PC-3 (cell line): ENCODE results near the gene MPZL1. TPM values are rescaled to one million over a fixed set of nuclear protein-coding genes. Genes with fewer than 3 reads are reported as not detected.

Experiments
- ATAC-seq: fragments of 200-7000 bp; cut with Tn5 transposase; 2 replicates; pipeline ENCODE4 v1.9.1; 2020; ENCODE audit warnings: mild to moderate bottlenecking, moderate library complexity
- BruUV-seq: library from RNA; stranded (reverse); fragments of 400-500 nt; replicated peaks from 2 replicates; lab custom pipeline; 2021; lab: Mats Ljungman, UMichigan
- CTCF ChIA-PET: fragments of 300-600 bp; sonication (Branson Sonifier 250); formaldehyde crosslinking; loops from one replicate; lab custom pipeline; 2022; ENCODE audit warnings: antibody characterized with exemption; lab: Charles Lee
- POLR2A ChIA-PET: fragments of 300-600 bp; sonication (Branson Sonifier 250); formaldehyde crosslinking; loops from one replicate; lab custom pipeline; 2022; ENCODE audit warnings: antibody characterized with exemption; ENCODE audit not compliant: unreplicated experiment; lab: Charles Lee
- DNase-seq: peaks from one replicate; pipeline ENCODE4 v3.0.0-alpha.2; 2015
- H2AFZ ChIP-seq: fragments of 300-600 bp; sonication (generic); 2 replicates; pipeline ENCODE4 v1.6.0; 2016; ENCODE audit warnings: antibody characterized with exemption, low read length
- H3F3A ChIP-seq: fragments of 300-600 bp; sonication (generic); one replicate; pipeline ENCODE4 v1.6.0; 2017; ENCODE audit warnings: antibody characterized with exemption, low read length, control low read depth, mild to moderate bottlenecking; ENCODE audit not compliant: unreplicated experiment
- H3K27ac ChIP-seq: fragments of 300-600 bp; sonication (generic); 2 replicates; pipeline ENCODE4 v1.5.1; 2016; ENCODE audit warnings: mild to moderate bottlenecking, low read length
- H3K27me3 ChIP-seq: fragments of 300-600 bp; sonication (generic); 2 replicates; pipeline ENCODE4 v1.6.1; 2016; ENCODE audit warnings: low read length, mixed read lengths
- H3K36me3 ChIP-seq: fragments of 300-600 bp; sonication (generic); 2 replicates; pipeline ENCODE4 v1.6.1; 2016; ENCODE audit warnings: low read depth, mixed run types, low read length, mixed read lengths
- H3K4me1 ChIP-seq: fragments of 300-600 bp; sonication (generic); 2 replicates; pipeline ENCODE4 v1.5.1; 2016; ENCODE audit warnings: low read length; ENCODE audit not compliant: insufficient read depth
- H3K4me2 ChIP-seq: fragments of 300-600 bp; sonication (generic); 2 replicates; pipeline ENCODE4 v1.6.0; 2016; ENCODE audit warnings: low read length
- H3K4me3 ChIP-seq: fragments of 300-600 bp; sonication (generic); 2 replicates; pipeline ENCODE4 v1.5.1; 2016; ENCODE audit warnings: mild to moderate bottlenecking, low read length, mixed read lengths
- H3K79me2 ChIP-seq: fragments of 300-600 bp; sonication (generic); 2 replicates; pipeline ENCODE4 v1.6.1; 2017; ENCODE audit warnings: low read length, mixed read lengths
- H3K9ac ChIP-seq: fragments of 300-600 bp; sonication (generic); 2 replicates; pipeline ENCODE4 v1.6.0; 2016; ENCODE audit warnings: mild to moderate bottlenecking, low read length
- H3K9me2 ChIP-seq: fragments of 300-600 bp; sonication (generic); replicated peaks from 2 replicates; pipeline ENCODE4 v1.6.1; 2016; ENCODE audit warnings: mixed run types, low read length, mixed read lengths
- H3K9me3 ChIP-seq: fragments of 300-600 bp; sonication (generic); 2 replicates; pipeline ENCODE4 v1.6.1; 2016; ENCODE audit warnings: low read length, mixed read lengths
- H4K20me1 ChIP-seq: fragments of 300-600 bp; sonication (generic); 2 replicates; pipeline ENCODE4 v1.6.1; 2016; ENCODE audit warnings: low read length, mixed read lengths
- EZH2 ChIP-seq: fragments of 300-600 bp; sonication (generic); IDR thresholded peaks from one replicate; pipeline ENCODE4 v1.6.1; 2017; ENCODE audit warnings: antibody characterized with exemption, mild to moderate bottlenecking, low read length; ENCODE audit not compliant: unreplicated experiment
- EZH2phosphoT487 ChIP-seq: fragments of 300-600 bp; sonication (generic); IDR thresholded peaks from 2 replicates; pipeline ENCODE4 v1.6.1; 2018; ENCODE audit warnings: mild to moderate bottlenecking, antibody characterized with exemption, low read length, borderline replicate concordance
- intact Hi-C: fragments of 100-400 bp; cut with micrococcal nuclease; formaldehyde crosslinking; loops from 2 replicates; pipeline ENCODE4 v1.9.0; 2023
- total RNA-seq: library from RNA; depleted of rRNA; stranded (reverse); fragments of >200 nt; gene quantifications from 2 replicates; pipeline ENCODE4 v1.2.3, GENCODE V29; 2014
- TF ChIP-seq, protein P1 (sequence below): fragments of 300-600 bp; sonication (generic); conservative IDR thresholded peaks from 2 replicates; pipeline ENCODE4 v1.5.1; 2017; ENCODE audit warnings: antibody characterized with exemption, low read depth, mild to moderate bottlenecking, low read length

Gene MPZL1
- total RNA-seq, 1 experiment from 2014 or later: 86.5 TPM

DNA sequence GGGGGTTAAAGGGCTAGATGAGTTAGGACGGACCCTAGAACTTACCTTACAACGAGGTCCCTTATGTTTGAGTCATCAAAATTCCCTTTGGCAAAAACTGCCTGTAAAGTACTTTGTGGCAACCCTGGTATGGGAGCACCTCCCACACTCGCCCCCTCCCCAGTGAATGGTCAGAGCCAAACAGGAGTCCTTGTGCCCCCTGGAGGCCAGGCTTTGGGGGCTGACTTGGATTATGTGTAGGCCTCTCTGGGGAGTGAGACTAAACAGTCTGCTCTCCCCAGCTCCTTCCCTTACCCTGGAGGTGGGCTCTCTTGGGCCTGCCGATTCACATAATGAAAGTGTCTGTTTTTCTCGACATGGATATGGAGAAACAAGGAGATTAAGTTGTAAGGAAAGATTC is 110.9 kb downstream of the MPZL1 start:
- no peak for ATAC-seq
- no peaks in the 10 kb centered on the region for H3K9me2 ChIP-seq

DNA sequence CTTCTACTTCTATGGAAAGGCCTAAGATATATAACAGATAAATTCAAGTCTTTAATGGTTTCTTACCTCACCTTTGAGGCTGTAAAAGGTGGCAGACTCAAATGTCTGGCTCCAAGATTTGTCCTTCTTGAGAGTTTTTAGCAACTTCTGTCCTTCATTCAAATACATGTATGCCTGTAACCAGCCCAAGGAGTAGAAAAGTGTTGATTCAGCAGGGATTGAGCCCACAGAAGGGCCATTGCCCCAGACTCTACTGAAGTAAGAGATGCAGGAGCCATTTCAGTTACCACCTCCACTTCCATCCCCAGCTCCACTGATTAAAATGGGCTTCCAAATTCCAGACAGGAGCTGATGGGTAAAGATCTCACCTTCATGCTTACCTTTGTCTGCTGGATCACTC is 112.1 kb downstream of the MPZL1 start:
- Histone ChIP-seq H3K9me3 (no peaks in the 10 kb centered on the region), H3K36me3 (no peaks in the 10 kb centered on the region), H3K79me2 (no peaks in the 10 kb centered on the region), H3K4me1 (no peaks in the 10 kb centered on the region), H3K27ac (no peak overlapping the region), H3F3A (no peaks in the 10 kb centered on the region), H4K20me1 (no peaks in the 10 kb centered on the region), H3K9ac (no peak overlapping the region), H3K9me2 (no peaks in the 10 kb centered on the region), H3K27me3 (no peaks in the 10 kb centered on the region), H3K4me3 (no peak overlapping the region), H2AFZ (no peak overlapping the region), H3K4me2 (no peak overlapping the region)
- TF ChIP-seq, protein P1, sequence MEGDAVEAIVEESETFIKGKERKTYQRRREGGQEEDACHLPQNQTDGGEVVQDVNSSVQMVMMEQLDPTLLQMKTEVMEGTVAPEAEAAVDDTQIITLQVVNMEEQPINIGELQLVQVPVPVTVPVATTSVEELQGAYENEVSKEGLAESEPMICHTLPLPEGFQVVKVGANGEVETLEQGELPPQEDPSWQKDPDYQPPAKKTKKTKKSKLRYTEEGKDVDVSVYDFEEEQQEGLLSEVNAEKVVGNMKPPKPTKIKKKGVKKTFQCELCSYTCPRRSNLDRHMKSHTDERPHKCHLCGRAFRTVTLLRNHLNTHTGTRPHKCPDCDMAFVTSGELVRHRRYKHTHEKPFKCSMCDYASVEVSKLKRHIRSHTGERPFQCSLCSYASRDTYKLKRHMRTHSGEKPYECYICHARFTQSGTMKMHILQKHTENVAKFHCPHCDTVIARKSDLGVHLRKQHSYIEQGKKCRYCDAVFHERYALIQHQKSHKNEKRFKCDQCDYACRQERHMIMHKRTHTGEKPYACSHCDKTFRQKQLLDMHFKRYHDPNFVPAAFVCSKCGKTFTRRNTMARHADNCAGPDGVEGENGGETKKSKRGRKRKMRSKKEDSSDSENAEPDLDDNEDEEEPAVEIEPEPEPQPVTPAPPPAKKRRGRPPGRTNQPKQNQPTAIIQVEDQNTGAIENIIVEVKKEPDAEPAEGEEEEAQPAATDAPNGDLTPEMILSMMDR: no peak
- TF ChIP-seq EZH2: no peak
- CTCF ChIA-PET: no interaction called here
- no TSS peak for BruUV-seq
- intact Hi-C loops: no loop called here
- DNase-seq: no peak
- ATAC-seq: no peak
- POLR2A ChIA-PET: no interaction called here

More for the DNA sequence above, 110.9 kb downstream of the MPZL1 start:
- TF ChIP-seq, protein P1: no peak
- no peak for TF ChIP-seq EZH2
- no peak for TF ChIP-seq EZH2phosphoT487
- Histone ChIP-seq H3K27ac (no peak overlapping the region), H3K9ac (no peak overlapping the region), H3K9me3 (no peaks in the 10 kb centered on the region), H3K4me2 (no peak overlapping the region), H2AFZ (no peak overlapping the region), H4K20me1 (no peaks in the 10 kb centered on the region), H3F3A (no peaks in the 10 kb centered on the region), H3K79me2 (no peaks in the 10 kb centered on the region), H3K4me3 (no peak overlapping the region), H3K4me1 (no peaks in the 10 kb centered on the region), H3K27me3 (no peaks in the 10 kb centered on the region), H3K36me3 (no peaks in the 10 kb centered on the region)
- no TSS peak for BruUV-seq
- ChIA-PET POLR2A (no interaction called here), CTCF (no interaction called here)
- intact Hi-C loops: no loop called here
- no peak for DNase-seq

DNA sequence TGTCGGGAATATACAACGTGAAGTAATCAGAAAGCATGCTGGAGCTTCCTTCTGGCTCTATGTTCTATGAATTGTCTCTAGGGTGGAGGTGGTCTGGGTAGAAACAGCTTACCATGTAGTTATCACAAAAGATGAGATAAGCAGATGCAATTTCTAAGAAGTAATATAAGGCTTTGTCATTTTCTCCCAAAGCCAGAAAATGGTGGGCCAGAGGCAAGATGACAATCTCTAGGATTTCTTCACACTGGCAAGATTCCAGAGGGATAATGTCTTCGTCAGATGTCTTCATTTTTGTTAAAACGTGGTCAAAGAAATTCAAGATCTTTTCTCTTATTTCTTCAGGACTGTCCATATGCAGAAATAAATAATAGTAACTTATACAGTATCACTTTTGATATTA is 114.4 kb downstream of the MPZL1 start:
- Histone ChIP-seq H3K4me2 (no peak overlapping the region), H2AFZ (no peak overlapping the region), H3K4me1 (no peaks in the 10 kb centered on the region), H4K20me1 (no peaks in the 10 kb centered on the region), H3K9me3 (no peaks in the 10 kb centered on the region), H3K27me3 (no peaks in the 10 kb centered on the region), H3K27ac (no peak overlapping the region), H3K79me2 (no peaks in the 10 kb centered on the region), H3K4me3 (no peak overlapping the region), H3K9me2 (no peaks in the 10 kb centered on the region), H3F3A (no peaks in the 10 kb centered on the region), H3K36me3 (no peaks in the 10 kb centered on the region), H3K9ac (no peak overlapping the region)
- POLR2A ChIA-PET: no interaction called here
- DNase-seq (no peak), ATAC-seq (no peak)
- CTCF ChIA-PET: no interaction called here
- intact Hi-C loops: no loop called here
- BruUV-seq: no TSS peak
- TF ChIP-seq EZH2 (no peak), EZH2phosphoT487 (no peak)
- TF ChIP-seq, protein P1: no peak
